ENCODE results near the gene ALKBH7. TPM values are rescaled to one million over a fixed set of nuclear protein-coding genes. Genes with fewer than 3 reads are reported as not detected.
A peak's percentile ranks its signal among the peaks of the same experiment; 100 is the strongest.
"Not testable (repeated sequence)": the region's sequence is repeated elsewhere in the genome, so short reads cannot be mapped to it uniquely, and the experiment has no call there.

The ALKBH7 gene
- total RNA-seq = 10 to 100 TPM; 52.0 to 55.7 TPM

DNA sequence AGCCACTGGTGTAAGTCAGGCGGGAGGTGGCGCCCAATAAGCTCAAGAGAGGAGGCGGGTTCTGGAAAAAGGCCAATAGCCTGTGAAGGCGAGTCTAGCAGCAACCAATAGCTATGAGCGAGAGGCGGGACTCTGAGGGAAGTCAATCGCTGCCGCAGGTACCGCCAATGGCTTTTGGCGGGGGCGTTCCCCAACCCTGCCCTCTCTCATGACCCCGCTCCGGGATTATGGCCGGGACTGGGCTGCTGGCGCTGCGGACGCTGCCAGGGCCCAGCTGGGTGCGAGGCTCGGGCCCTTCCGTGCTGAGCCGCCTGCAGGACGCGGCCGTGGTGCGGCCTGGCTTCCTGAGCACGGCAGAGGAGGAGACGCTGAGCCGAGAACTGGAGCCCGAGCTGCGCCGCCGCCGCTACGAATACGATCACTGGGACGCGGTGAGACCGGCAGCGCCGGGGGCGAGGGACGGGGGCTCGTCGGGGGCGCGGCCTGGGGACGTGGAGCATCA is at the start of gene ALKBH7:
ALKBH7 (plus strand) TSS at position 201 of the 502 bp plus-strand sequence; CDS start at position 228, 27 bp downstream.
- H3K27ac Mint-ChIP-seq = peak within 1 kb of the TSS; percentile 94
- H3K9me3 Mint-ChIP-seq = no peaks in the 10 kb centered on the region
- peaks cover 15% of the 10 kb centered on the region for H3K4me1 Mint-ChIP-seq
- peak within 1 kb of the TSS; percentile 87 for H3K4me3 Mint-ChIP-seq
- POLR2A ChIA-PET = interaction anchor here (0.5 to 4.4 kb wide), 9 partner anchors 10 to 261 kb away, joined by 3 to 40 read pairs (median 6); partner anchors contain the start of genes CLPP, DENND1C, GTF2F1 and KHSRP
- ATAC-seq (ENCODE audit: low read depth) (peak; percentile 83), DNase-seq (peak; percentile 91)
- H3K36me3 Mint-ChIP-seq = peaks cover 13% of the 10 kb centered on the region
- no peaks in the 10 kb centered on the region for H3K27me3 Mint-ChIP-seq

- ATAC-seq (ENCODE audit: low read depth) (no peak), DNase-seq (no peak)
- H3K4me3 Mint-ChIP-seq = no peak overlapping the region
- POLR2A ChIA-PET = no interaction called here
- no peaks in the 10 kb centered on the region for H3K4me1 Mint-ChIP-seq
- peaks cover 2% of the 10 kb centered on the region for H3K9me3 Mint-ChIP-seq
- no peaks in the 10 kb centered on the region for H3K27me3 Mint-ChIP-seq
- H3K36me3 Mint-ChIP-seq = peaks cover 1% of the 10 kb centered on the region
- H3K27ac Mint-ChIP-seq = no peak overlapping the region
Observed at GRCh38 chr19:6324757-6325156, 47.8 kb upstream of the ALKBH7 start.

DNA sequence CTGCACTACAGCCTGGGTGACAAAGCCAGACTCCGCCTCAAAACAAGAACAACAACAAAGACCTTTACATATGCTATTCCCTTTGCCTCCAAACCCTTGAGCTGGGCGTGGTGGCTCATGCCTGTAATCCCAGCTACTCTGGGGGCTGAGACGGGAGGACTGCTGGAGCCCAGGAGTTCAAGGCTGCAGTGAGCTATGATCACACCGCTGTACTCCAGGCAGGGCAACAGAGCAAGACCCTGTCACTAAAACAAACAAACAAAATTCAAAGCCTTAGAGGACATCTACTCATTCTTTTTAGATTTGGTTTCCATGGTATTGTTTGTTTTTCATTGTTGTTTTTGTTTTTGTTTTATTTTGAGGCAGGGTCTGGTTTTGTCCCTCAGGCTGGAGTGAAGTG is 47.0 kb upstream of the ALKBH7 start:
- H3K4me1 Mint-ChIP-seq = no peaks in the 10 kb centered on the region
- H3K9me3 Mint-ChIP-seq = peaks cover 2% of the 10 kb centered on the region
- no peak overlapping the region for H3K4me3 Mint-ChIP-seq
- H3K27me3 Mint-ChIP-seq = no peaks in the 10 kb centered on the region
- no peak for DNase-seq
- POLR2A ChIA-PET = interaction anchor here (0.6 to 0.7 kb wide), 2 partner anchors 31 to 855 kb away, joined by 5 read pairs; no protein-coding TSS in a partner anchor
- peaks cover 1% of the 10 kb centered on the region for H3K36me3 Mint-ChIP-seq
- ATAC-seq (ENCODE audit: low read depth) = no peak
- H3K27ac Mint-ChIP-seq = no peak overlapping the region

- Mint-ChIP-seq H3K4me3 (no peak overlapping the region), H3K27me3 (no peaks in the 10 kb centered on the region), H3K36me3 (peaks cover 1% of the 10 kb centered on the region), H3K4me1 (no peaks in the 10 kb centered on the region), H3K27ac (no peak overlapping the region), H3K9me3 (peaks cover 2% of the 10 kb centered on the region)
- no peak for DNase-seq
- no peak for ATAC-seq (ENCODE audit: low read depth)
- POLR2A ChIA-PET = no interaction called here
Observed at GRCh38 chr19:6326815-6327214, 45.8 kb upstream of the ALKBH7 start.

DNA sequence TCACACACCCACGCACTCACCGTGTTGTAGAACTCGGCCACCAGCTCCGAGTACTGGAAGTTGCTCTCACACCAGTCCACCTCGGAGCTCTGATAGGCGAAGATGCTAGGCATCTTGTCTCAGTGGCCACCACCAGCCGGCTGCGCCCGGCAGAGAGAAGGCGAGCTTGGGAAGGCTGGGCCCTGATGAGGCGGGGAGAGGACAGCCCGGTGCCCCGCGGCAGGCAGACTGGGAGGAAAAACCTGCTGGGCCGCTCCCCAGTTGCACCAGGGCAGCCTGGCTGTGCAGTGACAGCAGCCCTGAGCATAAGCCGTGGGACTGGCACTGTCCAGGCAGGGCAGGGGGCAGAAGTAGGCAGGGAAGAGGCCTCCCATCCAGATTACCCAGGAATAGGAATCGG is 39.2 kb upstream of the ALKBH7 start, which contains the start of gene ACER1:
ACER1 (minus strand) TSS at position 174 of the 400 bp plus-strand sequence; CDS start at position 113, 61 bp downstream.
- ATAC-seq (ENCODE audit: low read depth) (no peak), DNase-seq (no peak)
- Mint-ChIP-seq H3K27ac (no peak within 1 kb of the TSS), H3K4me3 (no peak within 1 kb of the TSS), H3K4me1 (no peaks in the 10 kb centered on the region), H3K9me3 (no peaks in the 10 kb centered on the region), H3K36me3 (no peaks in the 10 kb centered on the region), H3K27me3 (no peaks in the 10 kb centered on the region)
- POLR2A ChIA-PET = no interaction called here

DNA sequence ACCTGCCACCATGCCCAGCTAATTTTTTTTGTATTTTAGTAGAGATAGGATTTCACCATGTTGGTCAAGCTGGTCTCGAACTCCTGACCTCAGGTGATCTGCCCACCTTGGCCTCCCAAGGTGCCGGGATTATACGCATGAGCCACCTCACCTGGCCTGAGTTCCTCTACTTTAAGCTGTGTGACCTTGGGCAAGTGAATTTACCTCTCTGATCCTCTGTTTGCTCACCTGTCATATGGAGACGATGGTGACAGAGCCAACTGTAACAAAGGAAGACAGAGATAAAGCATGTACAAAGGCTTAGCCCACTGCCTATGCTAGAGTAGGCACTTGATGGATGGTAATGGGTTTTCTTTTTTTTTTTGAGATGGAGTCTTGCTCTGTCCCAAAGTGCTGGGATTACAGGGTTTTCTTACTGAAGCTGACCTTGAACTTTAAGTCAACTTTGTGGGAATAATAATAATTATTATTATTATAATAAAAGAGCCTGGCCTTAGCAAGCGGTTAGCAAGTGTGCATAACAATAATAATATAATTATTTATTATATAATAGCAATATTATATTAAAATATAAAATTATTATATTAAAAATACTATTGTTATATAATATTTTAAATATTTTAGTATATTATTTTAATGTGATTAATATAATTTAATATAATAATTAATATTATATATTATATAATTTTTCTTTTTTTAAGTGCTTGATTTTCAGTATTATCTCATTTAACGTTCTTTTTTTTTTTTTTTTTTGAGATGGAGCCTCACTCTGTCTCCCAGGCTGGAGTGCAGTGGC is 37.9 kb upstream of the ALKBH7 start:
- no peak overlapping the region for H3K27ac Mint-ChIP-seq
- POLR2A ChIA-PET = interaction anchor here (0.7 kb wide), 1 partner anchor 782 kb away, joined by 3 read pairs; no protein-coding TSS in a partner anchor

DNA sequence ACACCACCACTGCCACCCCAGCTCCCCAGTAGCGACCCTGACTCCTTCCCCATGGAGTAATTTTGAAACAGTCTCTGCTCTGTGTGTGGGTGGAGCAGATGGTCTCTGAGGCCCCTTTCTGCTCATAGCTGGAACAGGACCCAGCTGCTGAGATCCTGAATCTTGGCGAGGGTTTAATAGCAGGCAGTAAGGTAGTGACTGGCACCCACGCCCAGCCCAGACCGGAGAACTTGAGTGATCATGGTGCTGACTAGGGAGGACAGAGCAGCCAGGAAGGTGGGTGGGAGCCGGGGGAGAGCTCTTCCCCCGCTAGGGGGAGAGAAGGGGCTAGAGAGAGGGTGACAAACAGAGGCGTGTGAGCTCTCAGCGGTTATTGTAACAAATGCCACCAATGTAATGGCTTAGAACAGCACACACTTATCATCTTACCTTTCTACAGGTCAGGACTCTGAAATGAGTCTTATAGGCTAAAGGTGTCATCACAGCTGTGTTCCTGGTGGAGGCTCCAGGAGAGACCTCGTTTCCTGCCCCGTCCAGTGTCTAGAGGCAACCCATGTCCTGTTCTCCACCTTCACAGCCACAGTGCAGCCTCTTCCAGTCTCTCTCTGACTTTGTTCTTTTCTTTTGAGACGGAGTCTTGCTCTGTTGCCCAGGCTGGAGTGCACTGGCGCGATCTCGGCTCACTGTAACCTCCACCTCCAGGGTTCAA is 31.9 kb upstream of the ALKBH7 start:
- H3K4me1 Mint-ChIP-seq = peaks cover 6% of the 10 kb centered on the region
- H3K9me3 Mint-ChIP-seq = peaks cover 4% of the 10 kb centered on the region
- no peak for DNase-seq
- ATAC-seq (ENCODE audit: low read depth) = no peak
- H3K36me3 Mint-ChIP-seq = peaks cover 16% of the 10 kb centered on the region
- POLR2A ChIA-PET = no interaction called here
- H3K27ac Mint-ChIP-seq = no peak overlapping the region
- H3K27me3 Mint-ChIP-seq = no peaks in the 10 kb centered on the region
- H3K4me3 Mint-ChIP-seq = no peak overlapping the region

More for the DNA sequence above, 37.9 kb upstream of the ALKBH7 start:
- Mint-ChIP-seq H3K27me3 (no peaks in the 10 kb centered on the region), H3K36me3 (peaks cover 2% of the 10 kb centered on the region), H3K4me3 (no peak overlapping the region), H3K9me3 (no peaks in the 10 kb centered on the region), H3K4me1 (no peaks in the 10 kb centered on the region)
- no peak for ATAC-seq (ENCODE audit: low read depth)
- no peak for DNase-seq

DNA sequence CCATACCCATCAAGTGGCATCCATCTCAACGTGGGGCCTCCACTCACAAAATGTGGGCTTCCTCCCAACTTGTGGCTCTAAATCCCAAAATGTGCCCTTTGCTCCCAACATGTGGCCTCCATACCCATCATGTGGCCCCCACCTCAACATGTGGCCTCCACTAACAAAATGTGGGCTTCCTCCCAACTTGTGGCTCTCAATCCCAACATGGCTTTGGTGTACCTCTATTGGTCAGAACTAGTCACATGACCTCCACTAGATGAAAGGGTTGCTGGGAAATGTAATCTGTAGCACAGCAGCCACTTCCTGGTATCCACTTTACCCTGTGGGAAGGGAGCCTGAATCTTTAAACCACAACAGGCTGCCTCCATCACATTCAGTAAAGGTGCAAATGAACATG is 29.1 kb upstream of the ALKBH7 start:
- Mint-ChIP-seq H3K27ac (no peak overlapping the region), H3K27me3 (no peaks in the 10 kb centered on the region), H3K9me3 (peaks cover 4% of the 10 kb centered on the region), H3K4me1 (peaks cover 6% of the 10 kb centered on the region), H3K36me3 (peaks cover 16% of the 10 kb centered on the region), H3K4me3 (no peak overlapping the region)
- ATAC-seq (ENCODE audit: low read depth) (no peak), DNase-seq (no peak)
- POLR2A ChIA-PET = no interaction called here

GRCh38 chr19:6349271-6349670 is 23.3 kb upstream of the ALKBH7 start:
- POLR2A ChIA-PET; ATAC-seq (ENCODE audit: low read depth); H3K4me1 Mint-ChIP-seq; H3K9me3 Mint-ChIP-seq; H3K27me3 Mint-ChIP-seq; H3K4me3 Mint-ChIP-seq; H3K27ac Mint-ChIP-seq; DNase-seq: not testable (repeated sequence)
- H3K36me3 Mint-ChIP-seq = peaks cover 11% of the 10 kb centered on the region

- no peaks in the 10 kb centered on the region for H3K4me1 Mint-ChIP-seq
- no peak overlapping the region for H3K4me3 Mint-ChIP-seq
- ATAC-seq (ENCODE audit: low read depth) (no peak), DNase-seq (no peak)
- no peaks in the 10 kb centered on the region for H3K27me3 Mint-ChIP-seq
- no peak overlapping the region for H3K27ac Mint-ChIP-seq
- H3K36me3 Mint-ChIP-seq = peaks cover 11% of the 10 kb centered on the region
- POLR2A ChIA-PET = no interaction called here
- H3K9me3 Mint-ChIP-seq = no peaks in the 10 kb centered on the region
Observed at GRCh38 chr19:6350688-6351087, 21.9 kb upstream of the ALKBH7 start.

GRCh38 chr19:6352381-6353165 is 20.0 kb upstream of the ALKBH7 start:
- H3K27me3 Mint-ChIP-seq = no peaks in the 10 kb centered on the region
- H3K4me1 Mint-ChIP-seq = no peaks in the 10 kb centered on the region
- ATAC-seq (ENCODE audit: low read depth) = no peak
- no peaks in the 10 kb centered on the region for H3K9me3 Mint-ChIP-seq
- no peak overlapping the region for H3K27ac Mint-ChIP-seq
- H3K4me3 Mint-ChIP-seq = no peak overlapping the region
- H3K36me3 Mint-ChIP-seq = peaks cover 11% of the 10 kb centered on the region
- POLR2A ChIA-PET = interaction anchor here (0.6 to 0.7 kb wide), 3 partner anchors 7 to 320 kb away, joined by 3 to 4 read pairs (median 3); partner anchors contain the start of gene CLPP
- no peak for DNase-seq

GRCh38 chr19:6354098-6354674 is 18.4 kb upstream of the ALKBH7 start:
- Mint-ChIP-seq H3K36me3 (peaks cover 12% of the 10 kb centered on the region), H3K27me3 (no peaks in the 10 kb centered on the region), H3K4me1 (no peaks in the 10 kb centered on the region), H3K4me3 (no peak overlapping the region), H3K9me3 (no peaks in the 10 kb centered on the region), H3K27ac (no peak overlapping the region)
- DNase-seq (no peak), ATAC-seq (ENCODE audit: low read depth) (no peak)
- POLR2A ChIA-PET = no interaction called here
